Inferior parietal cortex (tissue), 1 donor: ENCODE data around the gene TGM2.

Experiments
- DNase-seq: peaks from one replicate; pipeline ENCODE4 v3.0.0-alpha.2; 2016; ENCODE audit errors: extremely low spot score

The TGM2 gene

GRCh38 chr20:38199501-38200390, 34.7 kb upstream of the TGM2 start:
- DNase-seq = no peak

GRCh38 chr20:38198238-38198861, 33.3 kb upstream of the TGM2 start:
- DNase-seq = no peak

- DNase-seq = no peak
Observed at GRCh38 chr20:38197619-38198018, 32.5 kb upstream of the TGM2 start.

- DNase-seq = no peak
Observed at GRCh38 chr20:38197217-38197616, 32.1 kb upstream of the TGM2 start.

- no peak for DNase-seq
Observed at GRCh38 chr20:38196592-38196991, 31.5 kb upstream of the TGM2 start.

- DNase-seq = no peak
Observed at GRCh38 chr20:38196076-38196475, 31.0 kb upstream of the TGM2 start.

GRCh38 chr20:38195521-38195920, 30.5 kb upstream of the TGM2 start:
- DNase-seq = no peak

- no peak for DNase-seq
Observed at GRCh38 chr20:38194971-38195504, 30.0 kb upstream of the TGM2 start.

GRCh38 chr20:38193586-38194105, 28.6 kb upstream of the TGM2 start:
- no peak for DNase-seq

GRCh38 chr20:38192323-38192885, 27.3 kb upstream of the TGM2 start:
- DNase-seq = no peak

GRCh38 chr20:38191654-38192053, 26.6 kb upstream of the TGM2 start:
- DNase-seq = no peak

- DNase-seq = no peak
Observed at GRCh38 chr20:38190936-38191371, 25.9 kb upstream of the TGM2 start.

- no peak for DNase-seq
Observed at GRCh38 chr20:38190166-38190565, 25.1 kb upstream of the TGM2 start.

GRCh38 chr20:38187517-38187916, 22.4 kb upstream of the TGM2 start:
- DNase-seq = no peak

GRCh38 chr20:38186788-38187221, 21.7 kb upstream of the TGM2 start:
- no peak for DNase-seq

GRCh38 chr20:38184101-38184500, 19.0 kb upstream of the TGM2 start:
- DNase-seq = no peak

- DNase-seq = no peak
Observed at GRCh38 chr20:38181971-38182370, 16.9 kb upstream of the TGM2 start.

GRCh38 chr20:38181207-38181801, 16.2 kb upstream of the TGM2 start:
- no peak for DNase-seq

GRCh38 chr20:38180781-38181180, 15.7 kb upstream of the TGM2 start:
- DNase-seq = no peak

GRCh38 chr20:38179846-38180245, 14.8 kb upstream of the TGM2 start:
- no peak for DNase-seq

GRCh38 chr20:38178581-38178980, 13.5 kb upstream of the TGM2 start:
- DNase-seq = no peak

- DNase-seq = no peak
Observed at GRCh38 chr20:38178065-38178491, 13.0 kb upstream of the TGM2 start.
